Astrocyte of the cerebellum (primary cell): Measurements from ENCODE around the gene PLB1.

ENCODE experiments used
- DNase-seq: peaks from one replicate; pipeline ENCODE4 v3.0.0-alpha.2; 2011; ENCODE audit warnings: low read depth
- H3K4me3 ChIP-seq: 2 replicates; pipeline ENCODE4 v1.5.1; 2011; ENCODE audit warnings: mild to moderate bottlenecking, low read depth, low read length, moderate library complexity
- in situ Hi-C: cut with HindIII; loops from 2 replicates; pipeline ENCODE4 v1.10.0; 2017; ENCODE audit warnings: low sequenced_read_pairs
- TF ChIP-seq, protein P1 (sequence below): IDR thresholded peaks from 2 replicates; pipeline ENCODE4 v1.5.1; 2012; ENCODE audit warnings: low read length, low read depth, moderate library complexity, mild to moderate bottlenecking; ENCODE audit errors: missing control alignments

The PLB1 gene

DNA sequence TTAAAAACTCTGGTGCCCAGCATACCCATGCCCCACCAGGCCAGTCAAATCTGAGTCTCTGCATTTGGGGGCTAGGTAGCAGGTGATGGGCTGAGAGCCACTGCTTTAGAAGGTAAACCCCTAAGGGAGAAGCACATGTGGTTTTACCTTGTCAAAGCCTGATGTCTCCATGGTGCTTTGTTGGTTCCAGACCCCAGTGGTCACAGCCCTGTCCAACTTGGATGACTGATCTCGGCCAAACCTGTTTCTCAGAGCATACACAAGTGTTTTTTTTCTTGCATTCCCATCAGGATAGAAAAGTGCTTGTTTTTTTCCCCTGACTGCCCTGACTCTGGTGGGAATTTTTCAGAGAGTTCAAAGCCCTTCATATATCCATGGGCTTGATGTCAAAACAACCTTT is 13.5 kb downstream of the PLB1 start:
- no peak for DNase-seq
- no peak overlapping the region for H3K4me3 ChIP-seq
- TF ChIP-seq, protein P1, sequence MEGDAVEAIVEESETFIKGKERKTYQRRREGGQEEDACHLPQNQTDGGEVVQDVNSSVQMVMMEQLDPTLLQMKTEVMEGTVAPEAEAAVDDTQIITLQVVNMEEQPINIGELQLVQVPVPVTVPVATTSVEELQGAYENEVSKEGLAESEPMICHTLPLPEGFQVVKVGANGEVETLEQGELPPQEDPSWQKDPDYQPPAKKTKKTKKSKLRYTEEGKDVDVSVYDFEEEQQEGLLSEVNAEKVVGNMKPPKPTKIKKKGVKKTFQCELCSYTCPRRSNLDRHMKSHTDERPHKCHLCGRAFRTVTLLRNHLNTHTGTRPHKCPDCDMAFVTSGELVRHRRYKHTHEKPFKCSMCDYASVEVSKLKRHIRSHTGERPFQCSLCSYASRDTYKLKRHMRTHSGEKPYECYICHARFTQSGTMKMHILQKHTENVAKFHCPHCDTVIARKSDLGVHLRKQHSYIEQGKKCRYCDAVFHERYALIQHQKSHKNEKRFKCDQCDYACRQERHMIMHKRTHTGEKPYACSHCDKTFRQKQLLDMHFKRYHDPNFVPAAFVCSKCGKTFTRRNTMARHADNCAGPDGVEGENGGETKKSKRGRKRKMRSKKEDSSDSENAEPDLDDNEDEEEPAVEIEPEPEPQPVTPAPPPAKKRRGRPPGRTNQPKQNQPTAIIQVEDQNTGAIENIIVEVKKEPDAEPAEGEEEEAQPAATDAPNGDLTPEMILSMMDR = no peak
- in situ Hi-C loops = no loop called here

DNA sequence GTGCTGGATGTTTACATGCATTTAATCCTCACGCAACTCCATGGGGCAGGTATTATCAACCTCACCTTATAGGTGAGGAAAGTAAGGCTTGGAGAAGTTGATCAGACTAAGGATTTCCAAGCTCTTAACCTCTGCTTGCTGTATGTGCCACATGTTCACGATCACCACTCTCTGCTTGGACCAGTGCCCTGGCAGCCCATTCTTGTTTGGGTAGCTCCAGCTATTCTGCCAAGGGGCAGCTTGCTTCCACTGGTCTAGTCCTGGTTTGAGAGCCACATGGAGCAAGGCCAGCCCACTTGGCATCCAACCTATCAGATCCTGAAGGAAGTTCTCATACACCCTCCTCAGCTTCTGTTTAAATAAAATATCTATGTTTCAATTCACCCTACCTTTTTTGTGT is 14.3 kb downstream of the PLB1 start:
- H3K4me3 ChIP-seq = no peak overlapping the region
- in situ Hi-C loops = no loop called here
- DNase-seq = no peak
- TF ChIP-seq, protein P1 = no peak

DNA sequence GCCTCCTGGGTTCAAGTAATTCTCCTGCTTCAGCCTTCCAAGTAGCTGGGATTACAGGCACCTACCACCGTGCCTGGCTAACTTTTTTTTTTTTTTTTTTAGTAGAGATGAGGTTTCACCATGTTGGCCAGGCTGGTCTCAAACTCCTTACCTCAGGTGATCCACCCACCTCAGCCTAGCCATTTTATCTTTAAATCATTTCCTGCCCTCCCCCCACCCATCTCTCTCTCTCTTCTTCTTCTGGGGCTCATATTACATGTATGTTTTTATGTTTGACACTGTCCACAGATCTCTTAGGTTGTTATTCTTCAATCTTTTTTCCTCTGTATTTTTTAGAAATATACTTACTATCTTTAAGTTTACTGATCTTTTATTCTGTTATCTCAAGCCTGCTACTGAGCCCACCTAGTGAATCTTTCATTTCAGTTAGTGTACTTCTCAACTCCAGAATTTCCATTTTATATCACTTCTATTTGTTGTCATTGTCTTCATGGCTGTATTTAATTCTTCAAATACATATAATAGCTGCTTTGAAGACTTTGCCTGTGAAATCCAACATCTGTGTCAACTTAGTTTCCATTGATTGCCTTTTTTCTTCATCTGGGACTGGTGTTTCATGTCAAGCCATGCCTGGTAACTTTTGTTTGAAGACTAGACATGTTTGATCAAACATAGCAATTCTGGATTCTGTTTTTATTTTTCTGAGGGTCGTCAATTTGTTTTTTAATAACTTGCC is 16.2 kb downstream of the PLB1 start:
- DNase-seq = no peak
- no peak overlapping the region for H3K4me3 ChIP-seq
- TF ChIP-seq, protein P1 = no peak
- in situ Hi-C loops = no loop called here

DNA sequence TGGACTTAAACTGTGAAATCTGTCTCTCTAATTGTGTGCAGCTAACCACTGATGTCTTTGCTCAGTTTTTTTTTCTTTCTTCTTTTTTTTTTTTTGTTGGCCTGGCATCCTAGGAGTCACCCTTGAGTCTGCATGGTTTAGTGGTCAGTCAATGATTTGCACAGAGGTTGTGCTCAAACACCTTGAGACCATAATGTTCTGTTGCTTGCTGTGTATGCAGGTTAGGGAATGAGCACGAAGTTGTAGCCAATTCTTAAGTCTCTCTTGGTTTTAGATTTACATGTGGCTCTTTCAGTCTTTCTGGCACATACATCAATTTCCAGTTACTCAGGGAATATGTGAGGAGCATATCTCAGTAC is 16.7 kb downstream of the PLB1 start:
- TF ChIP-seq, protein P1 = no peak
- DNase-seq = no peak
- H3K4me3 ChIP-seq = no peak overlapping the region
- in situ Hi-C loops = no loop called here

DNA sequence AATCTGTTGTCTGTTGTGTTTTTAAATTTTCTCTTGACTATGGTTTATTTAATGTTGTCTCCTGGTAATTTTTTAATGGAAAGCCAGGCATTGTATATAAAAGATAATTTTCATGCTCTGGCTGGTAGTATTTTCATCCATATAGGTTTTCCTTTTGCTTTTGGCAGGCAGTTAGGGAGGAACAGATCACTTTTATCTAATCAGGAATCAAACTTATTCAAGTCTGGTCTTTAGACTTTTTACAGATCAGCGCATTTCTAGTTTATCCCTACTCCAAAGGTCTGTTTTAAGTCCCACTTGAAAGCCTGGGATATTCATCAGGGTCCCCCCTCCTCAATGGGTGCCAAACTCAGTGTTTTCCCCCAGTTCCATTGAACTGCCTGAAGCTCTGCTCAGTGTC is 17.2 kb downstream of the PLB1 start:
- in situ Hi-C loops = no loop called here
- DNase-seq = no peak
- TF ChIP-seq, protein P1 = no peak
- no peak overlapping the region for H3K4me3 ChIP-seq

DNA sequence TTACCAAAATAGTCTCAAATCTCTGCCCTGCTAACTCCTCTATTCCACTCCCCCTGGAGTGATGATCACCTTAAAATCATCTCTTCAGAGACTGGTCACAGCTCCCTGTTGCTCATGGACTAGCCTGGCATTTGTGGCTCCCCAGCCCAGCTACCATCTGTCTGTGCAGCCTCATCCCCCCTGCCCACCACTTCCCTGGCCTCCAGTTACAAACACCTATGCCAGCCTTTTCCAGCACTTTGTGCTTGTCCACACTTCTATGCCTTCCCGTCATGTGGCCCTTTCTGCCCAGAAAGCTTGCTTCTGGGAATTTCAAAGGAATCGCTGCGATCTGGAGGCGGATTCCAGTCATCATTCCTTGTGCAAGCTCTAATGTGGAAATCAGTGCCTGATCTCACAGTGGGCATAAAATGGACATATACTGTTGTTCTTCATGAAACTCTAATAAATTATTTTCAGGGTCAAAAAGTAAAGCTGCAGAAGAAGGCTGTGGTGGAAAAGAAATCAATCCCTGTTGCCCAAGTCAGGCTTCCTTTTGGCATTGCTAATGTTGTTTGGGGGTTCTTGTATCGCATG is 19.4 kb downstream of the PLB1 start:
- H3K4me3 ChIP-seq = no peak overlapping the region
- no peak for DNase-seq
- in situ Hi-C loops = no loop called here
- TF ChIP-seq, protein P1 = no peak
